ENCODE data around the gene KCTD10. TPM values are rescaled to one million over a fixed set of nuclear protein-coding genes. Genes with fewer than 3 reads are reported as not detected.

Gene KCTD10
- total and polyA plus RNA-seq, 10 of the 15 experiments (the other 5 are each of a cell fraction or from before 2014, with no cell fraction given) = 5.6 to 52.0 (median 34.2) TPM

- no peak for TF ChIP-seq CUX1 (IDR thresholded peaks at IDR 0.05; ENCODE audit: insufficient replicate concordance, low read depth, low read length)
- no peak for TF ChIP-seq USF2 (IDR thresholded peaks at IDR 0.05; ENCODE audit: borderline replicate concordance, low read depth, low read length)
- no peak for TF ChIP-seq RB1 (IDR thresholded peaks at IDR 0.05; ENCODE audit: borderline replicate concordance)
- TF ChIP-seq ZNF207 (IDR thresholded peaks at IDR 0.05; ENCODE audit: borderline replicate concordance) = no peak
- no peak for TF ChIP-seq SRF (IDR thresholded peaks at IDR 0.05; ENCODE audit: low read depth in 2 of 2, low read length in 2 of 2)
Measured at GRCh38 chr12:109510196-109510595, 33.1 kb upstream of the KCTD10 start (continued).

GRCh38 chr12:109504068-109504467 lies 27.0 kb upstream of the KCTD10 start:
- Histone ChIP-seq H3K9me3 (replicated peaks; ENCODE audit: control insufficient read depth, insufficient read depth, low read length) (no peaks in the 10 kb centered on the region), H3K79me2 (ENCODE audit: control insufficient read depth, insufficient read depth, low read length) (no peaks in the 10 kb centered on the region), H2AFZ (ENCODE audit: control insufficient read depth, low read depth, low read length) (no peak overlapping the region), H3K27me3 (replicated peaks in 1 of 2; ENCODE audit: control insufficient read depth in 2 of 2, insufficient read depth in 2 of 2, low read length in 1 of 2) (no peaks in the 10 kb centered on the region), H3K9ac (ENCODE audit: control insufficient read depth, insufficient read depth, low read length) (no peak overlapping the region), H3K4me3 (no peak overlapping the region), H3K36me3 (ENCODE audit: control insufficient read depth in 2 of 2, insufficient read depth in 2 of 2, low read length in 1 of 2) (peaks cover 3 to 29% of the 10 kb centered on the region in 2 experiments), H4K20me1 (ENCODE audit: control insufficient read depth, insufficient read depth) (no peaks in the 10 kb centered on the region), H3K27ac (ENCODE audit: control insufficient read depth, insufficient read depth) (no peak overlapping the region), H3K4me2 (ENCODE audit: control insufficient read depth, insufficient read depth) (no peak overlapping the region), H3K4me1 (ENCODE audit: control insufficient read depth, insufficient read depth, low read length) (no peaks in the 10 kb centered on the region)
- ChIA-PET RAD21 (ENCODE audit: unreplicated experiment) (no interaction called here), POLR2A (interaction anchor here (0.6 kb wide), 1 partner anchor 72 kb away, joined by 6 read pairs; no protein-coding TSS in a partner anchor), SMC1A (ENCODE audit: uncharacterized antibody, unreplicated experiment) (no interaction called here), CTCF (no interaction called here)
- FAIRE-seq = no peak
- in situ Hi-C loops (cut with MboI) (no loop called here), intact Hi-C loops (cut with micrococcal nuclease; ENCODE audit: unreplicated experiment) (no loop called here)
- no peak for ATAC-seq
- WGBS (ENCODE audit: insufficient coverage, insufficient replicate concordance, low lambda C conversion rate, missing lambda C conversion rate) = 95% methylated on average over 1 of the region's 1 CpG
- no TSS peak for BruUV-seq (replicated peaks)
- DNase-seq (ENCODE audit: low read depth, low spot score) = no peak
- TF ChIP-seq STAT3 (IDR thresholded peaks at IDR 0.05; ENCODE audit: low read depth, low read length) (no peak), MTA2 (IDR thresholded peaks at IDR 0.05; ENCODE audit: low read depth) (no peak), USF1 (IDR thresholded peaks at IDR 0.05; ENCODE audit: borderline replicate concordance, extremely low read length, insufficient read depth, low read depth, low read length) (no peak), GABPA (IDR thresholded peaks at IDR 0.05; ENCODE audit: low read depth) (no peak), NR2C2 (IDR thresholded peaks at IDR 0.05; ENCODE audit: borderline replicate concordance, control insufficient read depth, insufficient read length, low read depth) (no peak), RAD51 (IDR thresholded peaks at IDR 0.05) (no peak), RBBP5 (conservative IDR thresholded peaks at IDR 0.05) (no peak), CEBPB (IDR thresholded peaks at IDR 0.05; ENCODE audit: borderline replicate concordance in 1 of 2, low read depth in 2 of 2, low read length in 2 of 2) (no peak), HDAC6 (IDR thresholded peaks at IDR 0.05; ENCODE audit: unreplicated experiment) (no peak), NKRF (conservative IDR thresholded peaks at IDR 0.05) (no peak)
